Stomach (tissue), 4 donors: Measurements from ENCODE around the gene CERS6.

ENCODE experiments used
- CTCF ChIP-seq, 7 experiments: fragments of 450-650 bp in 4 of 7; fragments of 200-600 bp in 3 of 7; sonication (generic) in 3 of 7; IDR thresholded peaks; one replicate each; pipeline ENCODE4 v1.5.1; 2016 to 2019; ENCODE audit warnings: antibody characterized with exemption in 7 of 7, control low read depth in 2 of 7, mild to moderate bottlenecking in 1 of 7
- POLR2AphosphoS5 ChIP-seq, 3 donors: sonication (generic); formaldehyde crosslinking; IDR thresholded peaks; one replicate each; pipeline ENCODE4 v1.6.1; 2016; ENCODE audit warnings: antibody characterized with exemption in 3 of 3

- TF ChIP-seq CTCF (IDR thresholded peaks at IDR 0.05), result no peak
- TF ChIP-seq POLR2AphosphoS5 (IDR thresholded peaks at IDR 0.05), result no peak
Observed at GRCh38 chr2:168655207-168655606, 199.1 kb downstream of the CERS6 start.
